Measurements from ENCODE around the gene ENPP1.

ENPP1 gene

GRCh38 chr6:131807644-131808459 is at the start of gene ENPP1:
Gene ENPP1, plus strand, starts transcription at chr6:131808020. Its CDS starts 16 bp downstream, at chr6:131808036.
- DNase-seq, result peak; percentile 9 to 25

- no peak for DNase-seq
These were observed 48.9 kb upstream of the ENPP1 start for GRCh38 chr6:131758920-131759319.

GRCh38 chr6:131761060-131761761 is 46.6 kb upstream of the ENPP1 start:
- DNase-seq, result no peak

- DNase-seq, result no peak
These were observed 46.1 kb upstream of the ENPP1 start for GRCh38 chr6:131761762-131762067.

GRCh38 chr6:131762984-131763383 is 44.8 kb upstream of the ENPP1 start:
- DNase-seq, result no peak

- DNase-seq, result no peak
These were observed 44.1 kb upstream of the ENPP1 start for GRCh38 chr6:131763749-131764148.

GRCh38 chr6:131764350-131764749 is 43.5 kb upstream of the ENPP1 start:
- DNase-seq, result no peak

GRCh38 chr6:131765081-131765803 is 42.6 kb upstream of the ENPP1 start:
- no peak for DNase-seq

- DNase-seq, result no peak
These were observed 42.0 kb upstream of the ENPP1 start for GRCh38 chr6:131765804-131766135.

- no peak for DNase-seq
These were observed 41.2 kb upstream of the ENPP1 start for GRCh38 chr6:131766631-131767030.

- DNase-seq, result no peak
These were observed 38.9 kb upstream of the ENPP1 start for GRCh38 chr6:131768964-131769363.

GRCh38 chr6:131769385-131770141 is 38.3 kb upstream of the ENPP1 start:
- no peak for DNase-seq

- no peak for DNase-seq
These were observed 37.0 kb upstream of the ENPP1 start for GRCh38 chr6:131770776-131771175.

- DNase-seq, result no peak
These were observed 34.4 kb upstream of the ENPP1 start for GRCh38 chr6:131773284-131773950.

- DNase-seq, result no peak
These were observed 31.9 kb upstream of the ENPP1 start for GRCh38 chr6:131775886-131776285.

- no peak for DNase-seq
These were observed 30.8 kb upstream of the ENPP1 start for GRCh38 chr6:131776985-131777384.

- no peak for DNase-seq
These were observed 29.7 kb upstream of the ENPP1 start for GRCh38 chr6:131778169-131778568.

GRCh38 chr6:131779304-131779703 is 28.5 kb upstream of the ENPP1 start:
- DNase-seq, result no peak

- DNase-seq, result no peak
These were observed 27.2 kb upstream of the ENPP1 start for GRCh38 chr6:131780600-131780999.

GRCh38 chr6:131781687-131782086 is 26.1 kb upstream of the ENPP1 start:
- DNase-seq, result no peak

- no peak for DNase-seq
These were observed 25.1 kb upstream of the ENPP1 start for GRCh38 chr6:131782764-131783163.

- DNase-seq, result no peak
These were observed 23.3 kb upstream of the ENPP1 start for GRCh38 chr6:131784561-131784960.

- DNase-seq, result no peak
These were observed 20.7 kb upstream of the ENPP1 start for GRCh38 chr6:131787079-131787478.
